Esophagus squamous epithelium (tissue), 5 donors: ENCODE measurements around the gene GTF2A1L. TPM values are rescaled to one million over a fixed set of nuclear protein-coding genes. Genes with fewer than 3 reads are reported as not detected.
A peak's percentile ranks its signal among the peaks of the same experiment; 100 is the strongest.

ENCODE experiments used
- DNase-seq: peaks from one replicate; lab custom pipeline; 2025; lab: John Stamatoyannopoulos, UW
- H3K27ac ChIP-seq, 4 donors: fragments of 200-600 bp; sonication (generic); one replicate each; pipeline ENCODE4 v1.5.1; 2016 to 2019; ENCODE audit warnings: mild to moderate bottlenecking in 1 of 4
- H3K27me3 ChIP-seq, 4 donors: fragments of 200-600 bp; sonication (generic); 1 replicate in 3 of 4; 2 replicates in 1 of 4; pipeline versions ENCODE4 v1.5.1 to v1.6.0; 2017 to 2021; ENCODE audit warnings: antibody characterized with exemption in 1 of 4
- H3K36me3 ChIP-seq, 3 donors: fragments of 200-600 bp; sonication (generic); one replicate each; pipeline ENCODE4 v1.5.1; 2016 to 2019
- H3K4me1 ChIP-seq, 3 donors: fragments of 200-600 bp; sonication (generic); one replicate each; pipeline ENCODE4 v1.5.1; 2017 to 2019
- H3K4me3 ChIP-seq, 4 donors: fragments of 200-600 bp; sonication (generic); 1 replicate in 3 of 4; 2 replicates in 1 of 4; pipeline ENCODE4 v1.5.1; 2016 to 2019; ENCODE audit warnings: mild to moderate bottlenecking in 2 of 4, moderate library complexity in 1 of 4
- H3K9me3 ChIP-seq, 3 donors: fragments of 200-600 bp; sonication (generic); one replicate each; pipeline ENCODE4 v1.5.1; 2016 to 2019
- CTCF ChIP-seq, 6 experiments: fragments of 450-650 bp in 4 of 6; fragments of 200-600 bp in 2 of 6; sonication (generic) in 2 of 6; IDR thresholded peaks; one replicate each; pipeline ENCODE4 v1.5.1; 2016 to 2019; ENCODE audit warnings: antibody characterized with exemption in 6 of 6, mild to moderate bottlenecking in 4 of 6, moderate library complexity in 4 of 6
- POLR2A ChIP-seq, 4 donors: fragments of 450-650 bp; IDR thresholded peaks; one replicate each; pipeline ENCODE4 v1.6.1; 2017; ENCODE audit warnings: antibody characterized with exemption in 4 of 4, mild to moderate bottlenecking in 4 of 4, moderate library complexity in 3 of 4
- WGBS, 2 donors: methylation state at CpG; one replicate each; pipeline ENCODE4 v1.1.5; 2018; 5-methylcytosine and 5-hydroxymethylcytosine counted together
- intact Hi-C: fragments of 100-400 bp; cut with DNase I; formaldehyde crosslinking; loops from one replicate; pipeline ENCODE4 v1.15.0; 2022
- total RNA-seq, 4 donors: library from RNA; depleted of rRNA; stranded (reverse); fragments of >200 nt; gene quantifications; one replicate each; pipeline ENCODE4 v1.1.0, GENCODE V29; 2016
- donor health status: DM: yes; HTN: yes; CAD: no.

GTF2A1L gene
- total RNA-seq, 4 donors from 2014 or later, result 0.22 to 4.0 (median 3.6) TPM; not detected in 1

- Histone ChIP-seq H3K27ac (peak overlapping the region in 1 of 4 donors; percentile 21), H3K4me1 (no peaks in the 10 kb centered on the region), H3K36me3 (no peaks in the 10 kb centered on the region), H3K9me3 (no peaks in the 10 kb centered on the region), H3K27me3 (no peaks in the 10 kb centered on the region), H3K4me3 (no peak overlapping the region)
- TF ChIP-seq CTCF (IDR thresholded peaks at IDR 0.05), result no peak
- TF ChIP-seq POLR2A (IDR thresholded peaks at IDR 0.05), result no peak
- WGBS, 2 donors, result 76 to 80% methylated on average over 1 of the region's 1 CpG
- DNase-seq, result no peak
- intact Hi-C loops, result no loop called here
These were observed 104.7 kb downstream of the GTF2A1L start for GRCh38 chr2:48722391-48722790.

- intact Hi-C loops, result no loop called here
- Histone ChIP-seq H3K9me3 (no peaks in the 10 kb centered on the region), H3K27me3 (no peaks in the 10 kb centered on the region), H3K4me1 (no peaks in the 10 kb centered on the region), H3K4me3 (no peak overlapping the region), H3K27ac (peak overlapping the region in 2 of 4 donors; percentile 6 to 21), H3K36me3 (no peaks in the 10 kb centered on the region)
- no peak for DNase-seq
- no peak for TF ChIP-seq CTCF (IDR thresholded peaks at IDR 0.05)
- TF ChIP-seq POLR2A (IDR thresholded peaks at IDR 0.05), result no peak
These were observed 105.5 kb downstream of the GTF2A1L start for GRCh38 chr2:48723129-48723528.

- no peaks in the 10 kb centered on the region for H3K36me3 ChIP-seq
- intact Hi-C loops, result no loop called here
- H3K4me3 ChIP-seq, result no peak overlapping the region
- H3K27me3 ChIP-seq, result no peaks in the 10 kb centered on the region
- 50 to 81% methylated on average over 2 of the region's 2 CpGs for WGBS, 2 donors
- H3K27ac ChIP-seq, result no peak overlapping the region
- DNase-seq, result no peak
- TF ChIP-seq POLR2A (IDR thresholded peaks at IDR 0.05), result no peak
- no peak for TF ChIP-seq CTCF (IDR thresholded peaks at IDR 0.05)
- no peaks in the 10 kb centered on the region for H3K9me3 ChIP-seq
- no peaks in the 10 kb centered on the region for H3K4me1 ChIP-seq
These were observed 106.6 kb downstream of the GTF2A1L start for GRCh38 chr2:48724278-48724677.

- no peak overlapping the region for H3K4me3 ChIP-seq
- DNase-seq, result no peak
- intact Hi-C loops, result no loop called here
- no peak overlapping the region for H3K27ac ChIP-seq
- no peaks in the 10 kb centered on the region for H3K36me3 ChIP-seq
- no peak for TF ChIP-seq CTCF (IDR thresholded peaks at IDR 0.05)
- TF ChIP-seq POLR2A (IDR thresholded peaks at IDR 0.05), result no peak
- no peaks in the 10 kb centered on the region for H3K27me3 ChIP-seq
- H3K9me3 ChIP-seq, result no peaks in the 10 kb centered on the region
- no peaks in the 10 kb centered on the region for H3K4me1 ChIP-seq
- WGBS, 2 donors, result 47 to 61% methylated on average over 5 to 7 of the region's 7 CpGs
These were observed 108.2 kb downstream of the GTF2A1L start for GRCh38 chr2:48725696-48726494.

GRCh38 chr2:48727560-48727959 is 109.9 kb downstream of the GTF2A1L start:
- TF ChIP-seq CTCF (IDR thresholded peaks at IDR 0.05) (peak in 1 of 6 experiments; percentile 13), POLR2A (IDR thresholded peaks at IDR 0.05) (no peak)
- no peaks in the 10 kb centered on the region for H3K4me1 ChIP-seq
- WGBS, 2 donors, result 47 to 80% methylated on average over 2 of the region's 2 CpGs
- H3K9me3 ChIP-seq, result no peaks in the 10 kb centered on the region
- no peaks in the 10 kb centered on the region for H3K36me3 ChIP-seq
- H3K4me3 ChIP-seq, result no peak overlapping the region
- no peak for DNase-seq
- no peaks in the 10 kb centered on the region for H3K27me3 ChIP-seq
- no peak overlapping the region for H3K27ac ChIP-seq
- intact Hi-C loops, result no loop called here
